AG09309 (cell line): ENCODE measurements around the gene MEA1.

Experiments
- DNase-seq: peaks from one replicate; pipeline ENCODE4 v3.0.0-alpha.2; 2010; ENCODE audit warnings: low read depth
- H3K4me3 ChIP-seq: 2 replicates; pipeline ENCODE4 v1.5.1; 2011; ENCODE audit warnings: mild to moderate bottlenecking, low read depth, low read length, moderate library complexity; ENCODE audit not compliant: control insufficient read depth
- CTCF ChIP-seq: IDR thresholded peaks from 2 replicates; pipeline ENCODE4 v1.5.1; 2011; ENCODE audit warnings: mild to moderate bottlenecking, low read depth, low read length, inconsistent platforms; ENCODE audit not compliant: insufficient read depth, control insufficient read depth; ENCODE audit errors: missing control alignments

MEA1 gene

GRCh38 chr6:42978839-42979522 is 34.8 kb downstream of the MEA1 start, which contains the start of gene PEX6:
TSS of gene PEX6 (minus strand) at chr6:42979181. CDS start at chr6:42979150, 31 bp downstream.
- TF ChIP-seq CTCF, result no peak
- DNase-seq, result peak; percentile 17
- peak within 1 kb of the TSS; percentile 94 for H3K4me3 ChIP-seq

- no peak for TF ChIP-seq CTCF
- H3K4me3 ChIP-seq, result peak overlapping the region; percentile 94
- DNase-seq, result no peak
These were observed 35.3 kb downstream of the MEA1 start for GRCh38 chr6:42978487-42978838.

GRCh38 chr6:42974919-42975505 is 38.7 kb downstream of the MEA1 start:
- H3K4me3 ChIP-seq, result no peak overlapping the region
- no peak for TF ChIP-seq CTCF
- DNase-seq, result no peak

GRCh38 chr6:42973926-42974325 is 39.8 kb downstream of the MEA1 start:
- H3K4me3 ChIP-seq, result no peak overlapping the region
- DNase-seq, result no peak
- TF ChIP-seq CTCF, result no peak

GRCh38 chr6:42971746-42972327 is 41.9 kb downstream of the MEA1 start:
- no peak overlapping the region for H3K4me3 ChIP-seq
- no peak for TF ChIP-seq CTCF
- DNase-seq, result no peak

- no peak for TF ChIP-seq CTCF
- no peak for DNase-seq
- H3K4me3 ChIP-seq, result no peak overlapping the region
These were observed 42.7 kb downstream of the MEA1 start for GRCh38 chr6:42970871-42971612.
